ENCODE measurements around the gene PBX3.

PBX3 gene

DNA sequence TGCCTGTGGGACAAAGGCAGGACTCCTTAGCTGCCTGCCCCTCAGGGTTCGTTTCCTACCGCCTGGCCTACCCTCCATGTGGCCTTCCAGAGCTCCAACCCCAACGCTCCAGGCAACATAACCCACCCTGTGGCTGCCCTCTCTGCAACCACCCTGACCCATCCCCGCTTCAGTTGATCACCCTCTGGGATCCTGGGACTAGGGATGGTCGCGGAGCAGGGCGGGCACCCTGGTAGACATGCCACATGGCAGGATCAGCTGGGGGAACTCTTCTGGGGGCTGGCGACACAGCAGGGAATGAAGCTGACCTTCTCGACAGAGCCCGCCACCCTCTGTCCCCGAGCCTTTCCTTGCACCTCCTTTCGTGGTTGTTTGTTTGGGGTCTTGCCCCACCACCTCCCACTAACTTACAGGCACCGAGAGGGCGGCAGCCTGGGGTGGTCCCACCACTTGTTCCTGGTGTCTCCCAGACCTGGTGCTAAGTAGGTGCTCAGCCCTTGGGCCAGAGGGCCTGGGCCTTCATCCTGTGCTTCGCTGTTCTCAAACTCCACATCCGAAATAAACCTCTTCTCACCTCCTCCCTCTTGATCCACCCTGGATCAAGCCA, 243.1 kb downstream of the PBX3 start:
- in situ Hi-C loops (cut with MboI; ENCODE audit: low sequenced_read_pairs), result no loop called here

- in situ Hi-C loops (cut with MboI; ENCODE audit: low sequenced_read_pairs), result no loop called here
Observed at GRCh38 chr9:125990793-125991220, 243.6 kb downstream of the PBX3 start.

- in situ Hi-C loops (cut with MboI; ENCODE audit: low sequenced_read_pairs), result no loop called here
Observed at GRCh38 chr9:125991886-125992529, 244.8 kb downstream of the PBX3 start.

DNA sequence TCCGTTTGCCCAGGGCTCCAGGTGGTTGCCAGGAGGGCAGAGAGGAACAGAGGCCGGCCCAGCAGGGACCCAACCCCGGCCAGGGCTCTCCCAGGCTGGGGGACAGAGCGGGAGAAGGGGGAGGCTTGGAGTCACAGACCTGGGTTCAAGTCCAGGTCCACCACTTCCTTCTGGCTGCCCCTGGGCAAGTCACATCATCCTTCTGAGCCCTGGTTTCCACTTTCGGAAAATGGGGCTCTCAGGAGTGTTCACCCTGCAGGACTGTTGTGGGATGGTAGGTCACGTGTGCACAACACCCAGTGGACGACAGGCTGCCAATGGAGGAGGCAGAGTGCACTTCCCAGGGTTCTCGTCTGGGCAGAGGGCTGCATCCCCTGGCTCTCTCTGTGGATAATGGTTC, 245.4 kb downstream of the PBX3 start:
- in situ Hi-C loops (cut with MboI; ENCODE audit: low sequenced_read_pairs), result no loop called here

DNA sequence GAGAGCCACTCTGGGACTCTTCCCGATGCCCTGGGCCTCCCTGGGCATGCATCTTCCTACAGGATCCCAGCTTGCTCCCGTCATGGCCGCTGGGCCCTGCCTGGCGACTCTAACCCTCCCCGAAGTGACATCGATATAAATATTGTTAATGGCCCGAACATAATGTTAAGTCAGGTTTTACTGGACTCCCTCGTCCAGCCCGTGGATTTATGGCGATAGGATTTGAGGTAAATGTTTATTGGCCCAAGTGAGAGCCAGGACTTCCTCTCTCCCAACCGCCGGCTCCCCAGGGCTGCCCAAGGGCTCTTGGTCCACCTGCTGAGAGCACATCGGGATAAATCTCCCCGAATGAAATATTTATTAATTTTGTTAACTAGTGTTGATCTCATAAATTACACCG, 246.3 kb downstream of the PBX3 start:
- in situ Hi-C loops (cut with MboI; ENCODE audit: low sequenced_read_pairs), result no loop called here

DNA sequence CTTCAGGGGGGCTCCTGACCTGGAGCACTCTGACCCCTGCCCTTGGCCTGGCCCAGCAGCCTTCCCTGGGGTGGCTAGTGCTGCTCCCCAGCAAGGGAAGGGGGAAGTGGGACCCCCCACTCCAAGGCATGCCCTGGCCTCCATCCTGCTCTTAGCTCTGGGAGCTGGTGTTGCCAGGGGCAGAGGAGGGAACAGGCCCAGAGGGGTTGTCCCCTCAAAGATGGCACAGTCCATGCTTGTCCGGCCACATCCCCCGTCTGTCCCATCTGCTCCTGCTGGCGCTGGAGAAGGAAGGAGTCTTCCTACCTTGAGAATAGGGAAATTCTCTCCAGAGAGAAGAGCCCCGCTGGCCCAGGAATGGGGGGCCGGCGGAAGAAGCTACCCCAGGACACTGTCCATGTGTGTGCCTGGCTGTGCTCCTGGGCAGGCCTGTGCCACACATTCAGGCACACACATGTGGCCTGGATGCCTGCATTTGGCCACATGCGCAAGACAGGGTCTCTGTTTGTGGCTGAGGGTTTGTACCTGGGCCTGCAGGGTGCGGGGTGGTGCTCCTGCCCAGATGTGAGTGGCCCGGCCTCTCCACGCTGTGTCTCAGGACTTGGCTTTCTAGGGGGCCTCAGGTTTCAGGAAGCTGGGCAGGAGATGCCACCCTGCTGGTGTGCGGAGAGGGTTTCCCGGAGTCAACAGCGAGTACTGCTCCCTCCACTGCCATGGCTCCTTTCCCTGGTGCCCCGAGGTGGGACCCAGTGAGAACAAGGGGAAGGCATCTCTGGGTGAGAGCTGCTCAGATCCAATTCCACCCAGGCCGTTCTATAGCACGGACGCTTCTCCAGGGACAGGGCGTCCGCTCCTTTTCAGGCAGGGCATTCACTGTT, 247.1 kb downstream of the PBX3 start:
- in situ Hi-C loops (cut with MboI; ENCODE audit: low sequenced_read_pairs), result no loop called here

- in situ Hi-C loops (cut with MboI; ENCODE audit: low sequenced_read_pairs), result no loop called here
Observed at GRCh38 chr9:125995006-125995405, 247.8 kb downstream of the PBX3 start.

- in situ Hi-C loops (cut with MboI; ENCODE audit: low sequenced_read_pairs), result no loop called here
Observed at GRCh38 chr9:125995706-125996105, 248.5 kb downstream of the PBX3 start.

- in situ Hi-C loops (cut with MboI; ENCODE audit: low sequenced_read_pairs), result no loop called here
Observed at GRCh38 chr9:125996791-125997190, 249.6 kb downstream of the PBX3 start.

- in situ Hi-C loops (cut with MboI; ENCODE audit: low sequenced_read_pairs), result no loop called here
Observed at GRCh38 chr9:125997196-125997823, 250.1 kb downstream of the PBX3 start.

GRCh38 chr9:125998837-125999503, 251.8 kb downstream of the PBX3 start:
- in situ Hi-C loops (cut with MboI; ENCODE audit: low sequenced_read_pairs), result no loop called here

GRCh38 chr9:125999504-125999881, 252.3 kb downstream of the PBX3 start:
- in situ Hi-C loops (cut with MboI; ENCODE audit: low sequenced_read_pairs), result no loop called here

DNA sequence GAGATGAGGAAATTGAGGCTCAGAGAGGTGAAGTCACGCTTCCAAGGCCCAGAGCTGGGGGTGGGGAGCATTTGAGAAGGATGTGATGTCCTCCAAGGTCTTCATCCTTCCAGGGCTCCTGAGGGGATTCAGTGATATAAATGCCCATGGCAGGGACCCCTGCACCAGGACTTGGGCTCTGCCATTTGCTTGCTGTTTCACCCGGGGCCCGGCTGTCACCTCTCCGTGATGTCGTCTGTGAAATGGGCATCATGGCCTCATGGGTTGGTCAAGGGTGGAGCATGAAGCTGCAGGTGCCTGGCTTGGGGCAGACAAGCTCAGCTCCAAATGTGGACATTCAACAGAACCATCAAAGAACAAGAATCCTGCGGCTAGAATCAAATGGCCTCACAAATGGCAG, 253.1 kb downstream of the PBX3 start:
- in situ Hi-C loops (cut with MboI; ENCODE audit: low sequenced_read_pairs), result no loop called here

GRCh38 chr9:126000731-126001580, 253.8 kb downstream of the PBX3 start:
- in situ Hi-C loops (cut with MboI; ENCODE audit: low sequenced_read_pairs), result no loop called here

DNA sequence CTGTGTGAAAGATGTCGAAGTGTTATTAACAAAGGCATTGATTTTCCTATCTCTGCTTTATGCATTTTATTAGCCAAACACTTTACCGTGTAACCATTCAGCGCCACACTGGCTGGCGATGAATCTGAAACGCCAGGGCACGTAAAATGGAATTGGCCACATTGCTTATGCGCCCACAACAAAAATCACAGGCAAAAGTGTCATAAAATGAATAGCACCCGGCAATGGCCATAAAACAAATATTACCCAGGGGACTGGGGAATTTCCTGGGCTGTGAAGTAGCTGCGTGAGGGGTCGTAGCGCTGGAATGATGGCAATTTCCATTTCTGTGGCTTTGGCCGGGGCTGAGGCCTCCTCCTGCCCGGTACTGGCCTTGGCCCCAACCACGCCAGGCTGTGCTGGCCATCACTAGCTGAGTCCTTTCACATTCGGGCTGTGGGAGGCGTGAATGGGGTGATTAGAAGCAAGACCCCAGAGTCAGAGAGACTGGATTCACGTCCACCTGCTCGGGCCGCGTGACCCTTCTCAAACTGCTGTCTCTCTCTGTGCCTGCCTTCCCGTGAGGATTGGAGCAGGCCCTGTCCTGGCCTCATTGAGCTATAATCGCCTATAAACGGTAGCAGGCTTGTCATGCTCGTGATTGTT, 254.5 kb downstream of the PBX3 start:
- in situ Hi-C loops (cut with MboI; ENCODE audit: low sequenced_read_pairs), result no loop called here

DNA sequence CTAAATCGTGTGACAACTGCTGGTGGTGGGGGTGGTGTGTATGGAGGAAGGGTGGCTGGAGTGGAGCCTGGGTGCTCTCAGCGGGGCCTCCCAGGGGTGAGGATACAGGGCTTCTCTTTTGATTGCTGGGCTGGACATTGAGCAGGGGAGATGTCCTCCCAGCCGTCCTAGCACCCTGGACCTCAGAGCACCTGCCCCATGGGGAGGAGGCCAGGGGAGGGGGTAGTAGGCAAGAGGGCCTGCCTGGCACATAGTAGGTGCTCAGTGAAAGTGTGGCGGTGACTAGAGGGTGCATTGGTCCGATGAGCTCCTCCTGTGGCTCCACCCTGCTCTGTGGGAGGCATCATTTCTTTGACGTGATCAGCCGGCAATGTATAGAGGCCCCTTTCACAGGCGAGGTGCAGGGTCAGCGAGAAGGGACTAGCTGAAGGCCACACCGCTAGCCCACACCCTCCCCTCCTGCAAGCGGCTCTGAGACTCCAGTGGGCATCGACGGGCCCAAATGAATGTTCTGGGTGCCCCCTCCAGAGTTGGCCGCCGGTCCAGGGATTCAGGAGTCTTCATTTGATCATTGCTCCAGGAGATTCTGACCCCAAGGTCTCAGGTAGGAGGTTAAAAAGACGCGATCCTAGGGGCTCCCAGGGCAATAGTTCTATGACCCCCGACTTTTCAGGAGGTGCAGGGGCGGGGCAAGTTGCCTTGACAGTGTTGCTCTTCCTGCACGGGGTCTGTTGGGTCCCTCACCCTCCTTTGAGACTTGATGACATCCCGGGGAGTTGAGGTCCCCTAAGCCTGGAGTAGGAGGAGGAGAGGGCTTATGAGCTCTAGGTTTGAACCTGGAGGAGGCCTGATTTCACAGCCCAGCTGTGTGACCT, 255.5 kb downstream of the PBX3 start:
- in situ Hi-C loops (cut with MboI; ENCODE audit: low sequenced_read_pairs), result no loop called here

- in situ Hi-C loops (cut with MboI; ENCODE audit: low sequenced_read_pairs), result no loop called here
Observed at GRCh38 chr9:126009047-126009446, 261.9 kb downstream of the PBX3 start.

DNA sequence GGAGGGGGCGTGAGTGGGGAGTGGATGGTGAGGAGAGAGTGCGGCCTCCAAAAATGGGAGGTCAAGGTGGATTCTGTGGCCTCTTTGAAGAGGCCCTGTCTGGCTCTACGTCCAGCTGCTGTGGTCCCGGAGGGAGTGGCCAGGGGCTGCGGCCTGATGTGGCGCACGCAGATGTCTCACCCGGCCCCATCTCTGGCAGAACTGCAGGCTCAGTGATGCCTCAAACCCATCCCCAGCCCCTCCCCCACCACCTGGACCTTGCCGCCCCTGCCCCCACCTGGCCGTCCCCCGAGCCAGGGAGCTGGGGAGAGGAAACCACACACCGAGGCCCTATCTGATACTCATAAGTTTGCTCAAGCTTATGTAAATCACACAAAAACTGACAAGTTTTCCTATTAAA, 267.6 kb downstream of the PBX3 start:
- in situ Hi-C loops (cut with MboI; ENCODE audit: low sequenced_read_pairs), result no loop called here

DNA sequence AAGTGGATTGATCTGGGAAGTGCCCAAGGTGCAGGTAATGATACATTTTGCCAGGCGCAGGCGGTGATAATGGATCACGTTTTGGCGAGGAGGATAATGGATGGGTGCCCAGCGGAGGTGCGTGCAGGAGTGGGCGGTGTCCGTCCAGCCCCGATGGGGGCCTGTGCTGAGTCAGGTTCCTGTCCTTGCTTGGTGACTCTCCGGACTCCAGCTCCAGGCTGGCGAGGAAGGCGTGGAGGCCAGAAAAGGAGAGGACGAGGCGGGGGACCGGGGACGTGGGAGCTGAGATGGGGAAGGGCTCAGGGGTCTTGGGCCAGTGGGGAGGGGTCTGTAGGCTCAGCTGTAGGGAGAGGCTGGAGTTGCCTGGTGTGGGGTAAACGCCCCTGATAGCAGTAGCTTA, 268.3 kb downstream of the PBX3 start:
- in situ Hi-C loops (cut with MboI; ENCODE audit: low sequenced_read_pairs), result no loop called here
